GM21423 (cell line): ENCODE results near the gene TRPM3.
"Not testable (repeated sequence)": the region's sequence is repeated elsewhere in the genome, so short reads cannot be mapped to it uniquely, and the experiment has no call there.

Source experiments
- ATAC-seq: cut with Tn5 transposase; IDR thresholded peaks from one replicate; pipeline ENCODE4 v1.9.1; 2021; ENCODE audit warnings: mild to moderate bottlenecking, moderate library complexity; ENCODE audit not compliant: unreplicated experiment

TRPM3 gene

GRCh38 chr9:71003346-71003745 is 118.1 kb downstream of the TRPM3 start:
- no peak for ATAC-seq

- ATAC-seq, result peak; percentile 60
Observed at GRCh38 chr9:71001780-71002386, 119.5 kb downstream of the TRPM3 start.

GRCh38 chr9:70998962-70999361 is 122.5 kb downstream of the TRPM3 start:
- ATAC-seq, result no peak

GRCh38 chr9:70995511-70995910 is 125.9 kb downstream of the TRPM3 start:
- no peak for ATAC-seq

DNA sequence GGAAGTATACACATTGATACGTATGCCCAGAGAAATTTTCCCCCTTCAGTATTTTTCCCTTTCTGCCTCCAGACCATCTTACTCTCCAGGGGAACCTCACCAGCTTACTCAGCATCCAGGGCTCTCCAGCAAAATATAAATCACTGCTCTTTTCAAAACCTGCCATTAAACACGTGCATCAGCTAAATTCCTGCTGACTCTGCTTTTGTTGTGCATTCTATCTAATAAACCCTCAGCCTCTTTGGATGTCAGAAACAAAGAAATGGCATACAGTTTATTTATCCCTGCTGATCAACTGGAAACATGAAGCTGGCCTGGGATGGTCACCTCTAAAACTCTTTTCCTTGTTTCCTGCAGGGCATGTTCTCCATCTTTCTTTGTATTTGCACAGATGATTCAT is 126.8 kb downstream of the TRPM3 start:
- ATAC-seq, result no peak

GRCh38 chr9:70988551-70988950 is 132.9 kb downstream of the TRPM3 start:
- ATAC-seq, result no peak

DNA sequence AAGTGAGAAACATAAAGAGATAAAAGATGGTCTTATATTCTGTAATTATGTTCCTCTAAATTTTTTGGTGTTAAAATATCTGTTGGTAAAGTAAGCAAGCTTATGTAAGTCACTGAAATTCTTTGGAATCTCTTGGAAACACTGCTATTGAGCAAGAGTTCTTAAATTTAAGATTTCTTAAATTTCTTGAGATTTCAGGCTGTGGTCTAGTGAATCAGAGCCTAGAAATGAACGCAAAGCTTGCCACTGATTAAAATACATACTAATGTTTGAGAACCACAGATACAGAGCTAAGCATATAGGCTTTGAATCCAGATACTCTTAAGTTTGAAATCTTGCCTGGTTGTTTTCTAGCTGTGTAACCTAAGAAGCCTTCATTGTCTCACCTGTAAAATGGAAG is 133.4 kb downstream of the TRPM3 start:
- ATAC-seq, result no peak

DNA sequence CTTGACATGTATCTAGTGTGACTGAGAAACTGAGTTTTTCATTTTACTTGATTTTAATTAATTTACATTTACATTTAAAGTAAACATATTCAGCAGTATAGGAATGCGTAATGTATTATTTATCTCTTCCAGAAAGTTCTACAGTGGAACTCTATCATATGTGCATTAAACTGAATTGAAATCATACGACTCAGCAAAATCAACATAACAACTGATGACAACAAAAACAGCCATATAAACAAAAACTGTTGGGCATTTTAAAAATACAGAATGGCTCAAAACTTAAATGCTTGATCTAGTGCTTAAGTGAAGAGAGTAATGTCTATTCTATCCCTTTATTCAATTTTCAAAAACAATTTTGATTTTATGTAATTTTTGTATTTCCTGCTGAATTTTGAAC is 134.4 kb downstream of the TRPM3 start:
- ATAC-seq, result no peak

DNA sequence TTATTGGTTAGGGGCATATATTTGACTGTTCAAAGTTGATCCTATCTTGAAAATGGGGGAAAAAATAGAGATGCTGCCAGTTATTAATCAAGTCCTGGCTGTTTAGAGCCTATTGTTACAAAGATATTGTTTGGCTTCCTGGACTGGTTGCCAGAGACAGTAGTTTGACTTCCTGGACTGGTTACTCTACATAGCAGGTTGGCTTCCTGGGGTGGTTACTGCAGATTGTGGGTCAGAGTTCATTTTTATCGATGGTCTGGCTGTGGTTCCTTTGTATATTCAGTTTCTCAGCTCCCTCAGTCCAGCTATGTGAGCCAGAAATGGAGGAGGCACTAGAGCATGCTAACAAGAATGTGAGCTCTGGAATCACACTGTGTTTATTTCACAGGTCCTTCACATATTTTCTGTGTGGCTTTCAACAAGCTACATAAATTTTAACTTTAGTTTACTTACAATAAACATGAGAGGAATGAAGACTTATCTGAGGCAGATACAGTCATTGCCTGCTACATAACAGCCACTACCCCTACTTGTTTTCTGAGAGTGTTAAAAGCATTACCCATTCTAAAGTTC is 137.6 kb downstream of the TRPM3 start:
- ATAC-seq, result no peak

DNA sequence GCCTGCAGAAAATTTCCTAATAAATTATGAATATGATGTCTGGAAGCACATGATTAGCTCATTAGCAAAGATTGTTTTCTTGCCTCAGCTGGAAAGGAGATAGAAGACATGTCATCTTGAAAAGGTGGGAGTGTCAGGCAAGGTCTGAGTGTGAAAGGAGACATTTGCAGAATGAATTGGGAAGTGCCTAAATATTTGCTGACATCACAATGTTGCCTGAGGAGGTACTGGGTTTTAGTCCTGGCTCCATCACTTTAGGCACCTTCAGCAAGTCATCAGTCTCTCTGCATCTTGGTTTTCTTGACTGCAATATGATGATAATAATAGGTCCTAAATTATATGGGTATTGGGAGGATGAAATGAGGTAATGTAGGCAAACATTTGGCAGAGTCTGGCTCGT is 140.1 kb downstream of the TRPM3 start:
- ATAC-seq, result no peak

GRCh38 chr9:70979966-70980365 is 141.5 kb downstream of the TRPM3 start:
- no peak for ATAC-seq

DNA sequence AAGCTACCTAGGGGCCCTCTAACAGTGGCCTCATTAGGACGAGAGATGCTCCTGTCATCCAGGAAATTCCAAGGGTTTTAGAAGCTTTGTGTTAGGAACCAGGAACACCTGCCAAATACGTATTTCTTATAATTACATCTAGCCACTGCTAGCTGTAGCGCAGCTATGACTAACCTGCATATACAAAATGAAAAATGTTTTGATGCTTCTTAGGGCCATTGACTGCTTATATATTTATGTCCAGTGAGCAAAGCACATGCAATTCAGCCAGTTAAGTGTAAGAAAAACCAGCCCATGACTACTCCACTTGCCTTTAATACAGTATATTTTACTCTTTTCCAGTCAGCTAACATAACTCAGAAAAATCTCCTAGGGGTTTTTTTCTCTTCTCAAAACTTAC is 143.3 kb downstream of the TRPM3 start:
- no peak for ATAC-seq

GRCh38 chr9:70975821-70976220 is 145.6 kb downstream of the TRPM3 start:
- ATAC-seq, result no peak

DNA sequence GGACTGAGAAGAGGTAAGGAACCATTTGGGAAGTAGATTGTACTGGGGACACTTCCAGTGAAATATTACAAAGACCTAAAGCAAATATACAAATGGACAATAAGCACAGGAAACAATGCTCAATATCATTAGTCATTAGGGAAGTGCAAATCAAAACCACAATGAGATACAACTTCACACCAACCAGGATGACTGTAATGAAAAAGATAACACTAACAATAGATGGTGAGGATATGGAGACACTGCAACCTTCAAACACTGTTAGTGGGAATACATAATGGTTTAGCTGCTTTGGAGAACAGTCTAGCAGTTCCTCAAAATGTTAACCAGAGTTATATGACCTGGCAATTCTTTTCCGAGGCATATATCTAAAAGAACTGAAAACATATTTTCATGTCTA is 149.7 kb downstream of the TRPM3 start:
- no peak for ATAC-seq

DNA sequence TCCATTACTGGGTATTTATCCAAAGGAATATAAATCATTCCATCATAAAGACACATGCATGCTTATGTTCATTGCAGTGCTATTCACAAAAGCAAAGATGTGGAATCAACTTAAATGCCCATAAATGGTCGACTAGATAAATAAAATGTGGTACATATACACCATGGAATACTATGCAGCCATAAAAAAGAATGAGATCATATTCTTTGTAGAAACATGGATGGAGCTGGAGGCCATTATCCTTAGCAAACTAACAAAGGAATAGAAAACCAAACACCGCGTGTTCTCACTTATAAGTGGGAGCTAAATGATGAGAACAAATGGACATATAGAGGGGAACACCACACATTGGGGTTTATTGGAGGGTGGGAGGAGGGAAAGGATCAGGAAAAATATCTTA is 155.0 kb downstream of the TRPM3 start:
- not testable (repeated sequence) for ATAC-seq

DNA sequence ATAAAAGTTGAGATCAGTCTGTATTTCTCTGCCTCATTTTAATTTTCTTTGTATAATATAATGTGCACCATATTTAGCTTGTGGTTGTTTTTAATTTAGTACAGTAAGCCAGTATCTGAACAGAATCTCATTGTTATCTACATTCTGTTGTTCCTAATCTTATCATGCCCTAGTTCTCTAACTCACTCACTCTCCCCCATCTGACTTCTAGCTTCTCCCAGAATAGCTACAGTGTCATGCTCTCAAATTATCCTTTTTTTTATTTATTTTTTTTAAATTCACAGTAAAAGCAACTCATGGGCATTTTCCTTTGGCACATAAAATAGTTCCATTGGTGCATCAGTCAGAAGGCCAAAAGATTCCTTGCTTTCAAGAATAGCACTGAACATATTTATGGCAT is 156.6 kb downstream of the TRPM3 start:
- ATAC-seq, result no peak

GRCh38 chr9:70963554-70963953 is 157.9 kb downstream of the TRPM3 start:
- no peak for ATAC-seq

GRCh38 chr9:70962761-70963440 is 158.5 kb downstream of the TRPM3 start:
- no peak for ATAC-seq

- no peak for ATAC-seq
Observed at GRCh38 chr9:70959366-70959765, 162.1 kb downstream of the TRPM3 start.

GRCh38 chr9:70954596-70955143 is 166.8 kb downstream of the TRPM3 start:
- no peak for ATAC-seq

DNA sequence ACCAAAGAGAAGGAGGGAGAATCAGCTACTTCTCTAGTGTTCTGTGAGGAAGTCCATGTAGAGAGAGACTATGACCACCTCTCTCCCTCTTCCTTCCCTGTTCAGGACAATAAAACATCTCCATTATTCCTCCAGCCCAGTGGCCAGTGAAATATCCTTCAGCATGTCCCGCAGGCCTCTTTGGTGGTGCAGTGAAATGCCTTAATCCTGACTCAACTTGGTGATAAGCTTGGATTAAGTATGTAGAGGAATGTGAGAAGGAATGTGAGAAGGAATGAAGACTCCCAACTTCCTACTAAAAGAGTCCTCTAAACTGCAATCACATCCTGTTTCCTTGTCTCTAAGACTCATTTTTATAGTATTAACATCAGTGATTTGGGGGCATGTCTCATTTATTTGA is 167.3 kb downstream of the TRPM3 start:
- ATAC-seq, result no peak
